GM23338 (cell line): Measurements from ENCODE around the gene STK11IP. TPM values are rescaled to one million over a fixed set of nuclear protein-coding genes. Genes with fewer than 3 reads are reported as not detected.

ENCODE experiments used
- ATAC-seq: fragments of 200-7000 bp; cut with Tn5 transposase; 3 replicates; pipeline ENCODE4 v1.9.1; 2020
- DNase-seq: peaks from one replicate; pipeline ENCODE4 v3.0.0-alpha.2; 2015; ENCODE audit warnings: low spot score
- H2AFZ ChIP-seq: fragments of 200-600 bp; sonication (generic); 2 replicates; pipeline ENCODE4 v1.8.0; 2016; ENCODE audit warnings: antibody characterized with exemption, mild to moderate bottlenecking, moderate library complexity
- H3F3A ChIP-seq: fragments of 200-600 bp; sonication (generic); replicated peaks from 2 replicates; pipeline ENCODE4 v1.8.0; 2017; ENCODE audit warnings: antibody characterized with exemption, mixed run types, low read depth
- H3K27ac ChIP-seq: fragments of 200-600 bp; sonication (generic); 2 replicates; pipeline ENCODE4 v1.6.1; 2016; ENCODE audit warnings: low read depth
- H3K27me3 ChIP-seq: fragments of 200-600 bp; sonication (generic); 2 replicates; pipeline ENCODE4 v1.8.0; 2016; ENCODE audit warnings: mild to moderate bottlenecking, mixed run types, moderate library complexity; ENCODE audit not compliant: insufficient read depth
- H3K36me3 ChIP-seq: fragments of 200-600 bp; sonication (generic); 2 replicates; pipeline ENCODE4 v1.8.0; 2016; ENCODE audit warnings: mild to moderate bottlenecking; ENCODE audit not compliant: insufficient read depth
- H3K4me1 ChIP-seq: fragments of 200-600 bp; sonication (generic); 2 replicates; pipeline ENCODE4 v1.8.0; 2016; ENCODE audit warnings: mild to moderate bottlenecking, moderate library complexity; ENCODE audit not compliant: insufficient read depth
- H3K4me2 ChIP-seq: fragments of 200-600 bp; sonication (generic); 2 replicates; pipeline ENCODE4 v1.7.1; 2017; ENCODE audit warnings: mixed run types
- H3K4me3 ChIP-seq: fragments of 200-600 bp; sonication (generic); 2 replicates; pipeline ENCODE4 v1.6.1; 2016; ENCODE audit warnings: mixed run types
- H3K79me2 ChIP-seq: fragments of 200-600 bp; sonication (generic); replicated peaks from 2 replicates; pipeline ENCODE4 v1.8.0; 2017; ENCODE audit warnings: mild to moderate bottlenecking; ENCODE audit not compliant: insufficient read depth
- H3K9me2 ChIP-seq: fragments of 200-600 bp; sonication (generic); 2 replicates; pipeline ENCODE4 v1.8.0; 2017; ENCODE audit not compliant: insufficient read depth
- H4K20me1 ChIP-seq: fragments of 200-600 bp; sonication (generic); replicated peaks from 2 replicates; pipeline ENCODE4 v1.8.0; 2017; ENCODE audit warnings: mild to moderate bottlenecking; ENCODE audit not compliant: insufficient read depth
- H3K27ac Mint-ChIP-seq: 2 replicates; pipeline ENCODE4 v1.8.0; 2020; ENCODE audit warnings: inconsistent platforms, mild to moderate bottlenecking, moderate library complexity, mixed read lengths
- H3K27me3 Mint-ChIP-seq: 3 replicates; pipeline ENCODE4 v1.8.0; 2022; ENCODE audit warnings: low read depth, mild to moderate bottlenecking, moderate library complexity, mixed read lengths, inconsistent platforms; ENCODE audit not compliant: insufficient read depth, poor library complexity
- H3K36me3 Mint-ChIP-seq: 3 replicates; pipeline ENCODE4 v1.8.0; 2021; ENCODE audit warnings: low read depth, mild to moderate bottlenecking, inconsistent platforms, moderate library complexity, mixed read lengths
- H3K4me1 Mint-ChIP-seq: 3 replicates; pipeline ENCODE4 v1.8.0; 2020; ENCODE audit warnings: mild to moderate bottlenecking, inconsistent platforms, mixed read lengths
- H3K4me3 Mint-ChIP-seq: 3 replicates; pipeline ENCODE4 v1.8.0; 2021; ENCODE audit warnings: moderate library complexity, mild to moderate bottlenecking, inconsistent platforms, mixed read lengths
- H3K9me3 Mint-ChIP-seq: 3 replicates; pipeline ENCODE4 v1.8.0; 2020; ENCODE audit warnings: moderate library complexity, mild to moderate bottlenecking, inconsistent platforms, mixed read lengths
- CREB1 ChIP-seq: fragments of 250-450 bp; sonication (Bioruptor Pico); IDR thresholded peaks from 2 replicates; pipeline ENCODE4 v1.5.0; 2020; ENCODE audit warnings: low read depth, mild to moderate bottlenecking, moderate library complexity
- ETS1 ChIP-seq: IDR thresholded peaks from 2 replicates; pipeline ENCODE4 v1.6.1; 2016; ENCODE audit warnings: antibody characterized with exemption
- EZH2 ChIP-seq: fragments of 200-600 bp; sonication (generic); IDR thresholded peaks from one replicate; pipeline ENCODE4 v1.8.0; 2017; ENCODE audit warnings: antibody characterized with exemption, mild to moderate bottlenecking, low read depth; ENCODE audit not compliant: unreplicated experiment
- EZH2phosphoT487 ChIP-seq: fragments of 200-600 bp; sonication (generic); IDR thresholded peaks from one replicate; pipeline ENCODE4 v1.8.1; 2018; ENCODE audit warnings: antibody characterized with exemption; ENCODE audit not compliant: unreplicated experiment
- JUNB ChIP-seq: IDR thresholded peaks from one replicate; pipeline ENCODE4 v1.6.1; 2016; ENCODE audit warnings: antibody characterized with exemption; ENCODE audit not compliant: unreplicated experiment
- NANOG ChIP-seq: IDR thresholded peaks from 2 replicates; pipeline ENCODE4 v1.6.1; 2016; ENCODE audit warnings: antibody characterized with exemption, borderline replicate concordance
- STAT1 ChIP-seq: IDR thresholded peaks from one replicate; pipeline ENCODE4 v1.6.1; 2016; ENCODE audit warnings: antibody characterized with exemption; ENCODE audit not compliant: unreplicated experiment
- ZNF114 ChIP-seq: fragments of 250-450 bp; sonication (Bioruptor Pico); IDR thresholded peaks from 2 replicates; pipeline ENCODE4 v1.5.0; 2020; ENCODE audit warnings: mild to moderate bottlenecking, moderate library complexity
- ZNF331 ChIP-seq: fragments of 250-450 bp; sonication (Bioruptor Pico); IDR thresholded peaks from 2 replicates; pipeline ENCODE4 v1.5.0; 2020; ENCODE audit warnings: low read depth, mild to moderate bottlenecking, moderate library complexity
- polyA plus RNA-seq: library from polyadenylated mRNA; unstranded; fragments of >200 nt; fragmentation: Nextera tagmentation; extraction: Ambion mirVana; gene quantifications from 2 replicates; pipeline ENCODE4 v1.2.1, GENCODE V29; 2016
- total RNA-seq: library from RNA; depleted of rRNA; stranded (reverse); fragments of >200 nt; shearing (Covaris generic); gene quantifications from 2 replicates; pipeline ENCODE4 v1.2.3, GENCODE V29; 2014
- TF ChIP-seq, protein P1 (sequence below), 2 experiments: fragments of 200-600 bp in 1 of 2; sonication (generic) in 1 of 2; conservative IDR thresholded peaks; 2 replicates each; pipeline versions ENCODE4 v1.5.1 to v1.6.1; 2016 to 2017; ENCODE audit warnings: antibody characterized with exemption in 2 of 2, low read depth in 2 of 2, mild to moderate bottlenecking in 2 of 2, moderate library complexity in 1 of 2
- TF ChIP-seq, protein P2 (sequence below): IDR thresholded peaks from one replicate; pipeline ENCODE4 v1.6.1; 2018; ENCODE audit warnings: antibody characterized with exemption; ENCODE audit not compliant: unreplicated experiment

The STK11IP gene
- total and polyA plus RNA-seq, 2 experiments from 2014 or later: 16.6 to 28.1 TPM

DNA sequence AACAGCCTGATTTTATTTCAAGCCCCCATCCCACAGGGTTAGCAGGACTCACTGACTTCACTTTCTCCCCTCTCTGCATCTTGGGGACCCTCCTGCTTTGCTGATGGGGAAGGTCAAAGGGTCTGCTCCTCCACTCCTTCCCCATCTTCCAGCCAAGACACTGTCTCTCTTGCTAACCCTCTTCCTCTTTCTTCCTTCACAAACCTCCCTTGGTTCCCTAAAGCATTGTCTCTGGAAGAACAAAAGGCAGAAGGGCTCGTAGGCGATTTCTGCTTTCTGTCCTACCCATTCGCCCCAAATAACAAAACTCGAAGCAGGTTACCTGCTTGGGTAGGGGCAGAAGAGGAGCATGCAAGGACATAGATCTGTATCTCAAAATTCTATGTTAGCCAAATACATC, 24.3 kb downstream of the STK11IP start (continued):
- TF ChIP-seq NANOG (no peak), STAT1 (no peak), EZH2 (no peak), EZH2phosphoT487 (no peak)
- TF ChIP-seq, protein P1, sequence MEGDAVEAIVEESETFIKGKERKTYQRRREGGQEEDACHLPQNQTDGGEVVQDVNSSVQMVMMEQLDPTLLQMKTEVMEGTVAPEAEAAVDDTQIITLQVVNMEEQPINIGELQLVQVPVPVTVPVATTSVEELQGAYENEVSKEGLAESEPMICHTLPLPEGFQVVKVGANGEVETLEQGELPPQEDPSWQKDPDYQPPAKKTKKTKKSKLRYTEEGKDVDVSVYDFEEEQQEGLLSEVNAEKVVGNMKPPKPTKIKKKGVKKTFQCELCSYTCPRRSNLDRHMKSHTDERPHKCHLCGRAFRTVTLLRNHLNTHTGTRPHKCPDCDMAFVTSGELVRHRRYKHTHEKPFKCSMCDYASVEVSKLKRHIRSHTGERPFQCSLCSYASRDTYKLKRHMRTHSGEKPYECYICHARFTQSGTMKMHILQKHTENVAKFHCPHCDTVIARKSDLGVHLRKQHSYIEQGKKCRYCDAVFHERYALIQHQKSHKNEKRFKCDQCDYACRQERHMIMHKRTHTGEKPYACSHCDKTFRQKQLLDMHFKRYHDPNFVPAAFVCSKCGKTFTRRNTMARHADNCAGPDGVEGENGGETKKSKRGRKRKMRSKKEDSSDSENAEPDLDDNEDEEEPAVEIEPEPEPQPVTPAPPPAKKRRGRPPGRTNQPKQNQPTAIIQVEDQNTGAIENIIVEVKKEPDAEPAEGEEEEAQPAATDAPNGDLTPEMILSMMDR (conservative IDR thresholded peaks at IDR 0.05; ENCODE audit: low read depth in 2 of 2): no peak
- TF ChIP-seq, protein P2, sequence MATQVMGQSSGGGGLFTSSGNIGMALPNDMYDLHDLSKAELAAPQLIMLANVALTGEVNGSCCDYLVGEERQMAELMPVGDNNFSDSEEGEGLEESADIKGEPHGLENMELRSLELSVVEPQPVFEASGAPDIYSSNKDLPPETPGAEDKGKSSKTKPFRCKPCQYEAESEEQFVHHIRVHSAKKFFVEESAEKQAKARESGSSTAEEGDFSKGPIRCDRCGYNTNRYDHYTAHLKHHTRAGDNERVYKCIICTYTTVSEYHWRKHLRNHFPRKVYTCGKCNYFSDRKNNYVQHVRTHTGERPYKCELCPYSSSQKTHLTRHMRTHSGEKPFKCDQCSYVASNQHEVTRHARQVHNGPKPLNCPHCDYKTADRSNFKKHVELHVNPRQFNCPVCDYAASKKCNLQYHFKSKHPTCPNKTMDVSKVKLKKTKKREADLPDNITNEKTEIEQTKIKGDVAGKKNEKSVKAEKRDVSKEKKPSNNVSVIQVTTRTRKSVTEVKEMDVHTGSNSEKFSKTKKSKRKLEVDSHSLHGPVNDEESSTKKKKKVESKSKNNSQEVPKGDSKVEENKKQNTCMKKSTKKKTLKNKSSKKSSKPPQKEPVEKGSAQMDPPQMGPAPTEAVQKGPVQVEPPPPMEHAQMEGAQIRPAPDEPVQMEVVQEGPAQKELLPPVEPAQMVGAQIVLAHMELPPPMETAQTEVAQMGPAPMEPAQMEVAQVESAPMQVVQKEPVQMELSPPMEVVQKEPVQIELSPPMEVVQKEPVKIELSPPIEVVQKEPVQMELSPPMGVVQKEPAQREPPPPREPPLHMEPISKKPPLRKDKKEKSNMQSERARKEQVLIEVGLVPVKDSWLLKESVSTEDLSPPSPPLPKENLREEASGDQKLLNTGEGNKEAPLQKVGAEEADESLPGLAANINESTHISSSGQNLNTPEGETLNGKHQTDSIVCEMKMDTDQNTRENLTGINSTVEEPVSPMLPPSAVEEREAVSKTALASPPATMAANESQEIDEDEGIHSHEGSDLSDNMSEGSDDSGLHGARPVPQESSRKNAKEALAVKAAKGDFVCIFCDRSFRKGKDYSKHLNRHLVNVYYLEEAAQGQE: no peak

GRCh38 chr2:219622472-219622871, 24.8 kb downstream of the STK11IP start:
- no peak overlapping the region for H2AFZ ChIP-seq
- H3K4me1 Mint-ChIP-seq: peaks cover 6% of the 10 kb centered on the region; the same call in 2 of the 3 replicates
- peaks cover 6% of the 10 kb centered on the region; the same call in 1 of the 2 replicates for H3K27me3 ChIP-seq
- no peak for DNase-seq
- H3K36me3 Mint-ChIP-seq: no peaks in the 10 kb centered on the region
- no peaks in the 10 kb centered on the region for H3K9me2 ChIP-seq
- ATAC-seq: no peak
- no peaks in the 10 kb centered on the region for H3K79me2 ChIP-seq
- no peaks in the 10 kb centered on the region for H3K9me3 Mint-ChIP-seq
- H3K4me3 Mint-ChIP-seq: no peak overlapping the region
- no peak overlapping the region for H3K4me3 ChIP-seq
- peaks cover 4% of the 10 kb centered on the region; the same call in 1 of the 2 replicates for H3K4me1 ChIP-seq
- no peaks in the 10 kb centered on the region for H3K36me3 ChIP-seq
- peaks cover 13% of the 10 kb centered on the region for H3K27me3 Mint-ChIP-seq
- H3K27ac Mint-ChIP-seq: no peak overlapping the region
- no peak overlapping the region for H3K4me2 ChIP-seq
- no peak overlapping the region for H3K27ac ChIP-seq
- no peaks in the 10 kb centered on the region; the same call in 1 of the 2 replicates for H4K20me1 ChIP-seq
- H3F3A ChIP-seq: 0 out of 2 replicates have a peak, but pooled peaks cover 5% of the 10 kb centered on the region
- TF ChIP-seq, protein P2: no peak
- TF ChIP-seq EZH2 (no peak), STAT1 (no peak), NANOG (no peak), ZNF331 (no peak), ZNF114 (no peak), JUNB (no peak), CREB1 (CRISPR knock-in tag) (no peak), ETS1 (no peak)
- TF ChIP-seq, protein P1 (conservative IDR thresholded peaks at IDR 0.05; ENCODE audit: low read depth in 2 of 2): no peak
